Right atrium auricular region (tissue), 2 donors: Measurements from ENCODE around the gene MEF2D. TPM values are rescaled to one million over a fixed set of nuclear protein-coding genes. Genes with fewer than 3 reads are reported as not detected.
A peak's percentile ranks its signal among the peaks of the same experiment; 100 is the strongest.

Source experiments
- DNase-seq: peaks from one replicate; pipeline ENCODE4 v3.0.0-alpha.2; 2019; ENCODE audit warnings: low spot score
- H3K27ac ChIP-seq, 2 donors: fragments of 200-600 bp; sonication (generic); 1 replicate in 1 of 2; 2 replicates in 1 of 2; pipeline ENCODE4 v1.5.1; 2016 to 2019
- H3K27me3 ChIP-seq, 2 donors: fragments of 200-600 bp; sonication (generic); one replicate each; pipeline versions ENCODE4 v1.5.1 to v1.6.0; 2017 to 2019
- H3K36me3 ChIP-seq: fragments of 200-600 bp; sonication (generic); one replicate; pipeline ENCODE4 v1.5.1; 2016
- H3K4me1 ChIP-seq, 2 donors: fragments of 200-600 bp; sonication (generic); one replicate each; pipeline versions ENCODE4 v1.5.1 to v1.6.0; 2017 to 2019
- H3K4me3 ChIP-seq, 2 donors: fragments of 200-600 bp; sonication (generic); 1 replicate in 1 of 2; 2 replicates in 1 of 2; pipeline ENCODE4 v1.5.1; 2017 to 2019; ENCODE audit warnings: mild to moderate bottlenecking in 1 of 2, moderate library complexity in 1 of 2
- H3K9me3 ChIP-seq, 2 donors: fragments of 200-600 bp; sonication (generic); one replicate each; pipeline ENCODE4 v1.5.1; 2019
- CTCF ChIP-seq, 2 donors: fragments of 200-600 bp; sonication (generic); IDR thresholded peaks; one replicate each; pipeline ENCODE4 v1.5.1; 2019; ENCODE audit warnings: antibody characterized with exemption in 2 of 2
- total RNA-seq, 2 donors: library from RNA; depleted of rRNA; stranded (reverse); fragments of >200 nt; gene quantifications; one replicate each; pipeline ENCODE4 v1.1.0, GENCODE V29; 2016

MEF2D gene
- total RNA-seq, 2 donors from 2014 or later: 80.1 to 104 TPM

- peak overlapping the region; percentile 100 for H3K27ac ChIP-seq
- H3K4me1 ChIP-seq: peaks cover 0 to 61% of the 10 kb centered on the region in 2 donors
- DNase-seq: no peak
- H3K9me3 ChIP-seq: no peaks in the 10 kb centered on the region
- H3K27me3 ChIP-seq: no peaks in the 10 kb centered on the region
- H3K4me3 ChIP-seq: no peak overlapping the region
- TF ChIP-seq CTCF (IDR thresholded peaks at IDR 0.05): no peak
- no peaks in the 10 kb centered on the region for H3K36me3 ChIP-seq
Observed at GRCh38 chr1:156508955-156509234, 8.3 kb upstream of the MEF2D start.

GRCh38 chr1:156508205-156508954, 7.8 kb upstream of the MEF2D start:
- Histone ChIP-seq H3K36me3 (no peaks in the 10 kb centered on the region), H3K4me3 (peak overlapping the region; percentile 51 to 55), H3K9me3 (no peaks in the 10 kb centered on the region), H3K4me1 (peaks cover 0 to 66% of the 10 kb centered on the region in 2 donors), H3K27ac (peak overlapping the region; percentile 100), H3K27me3 (no peaks in the 10 kb centered on the region)
- TF ChIP-seq CTCF (IDR thresholded peaks at IDR 0.05): no peak
- peak; percentile 85 for DNase-seq

GRCh38 chr1:156506450-156506849, 5.9 kb upstream of the MEF2D start:
- no peaks in the 10 kb centered on the region for H3K36me3 ChIP-seq
- no peaks in the 10 kb centered on the region for H3K27me3 ChIP-seq
- peak overlapping the region in 1 of 2 donors; percentile 51 for H3K4me3 ChIP-seq
- TF ChIP-seq CTCF (IDR thresholded peaks at IDR 0.05): no peak
- H3K9me3 ChIP-seq: no peaks in the 10 kb centered on the region
- peaks cover 0 to 78% of the 10 kb centered on the region in 2 donors for H3K4me1 ChIP-seq
- H3K27ac ChIP-seq: peak overlapping the region; percentile 100
- DNase-seq: no peak

GRCh38 chr1:156505679-156506298, 5.2 kb upstream of the MEF2D start:
- Histone ChIP-seq H3K27ac (peak overlapping the region; percentile 100), H3K9me3 (no peaks in the 10 kb centered on the region), H3K4me1 (peaks cover 0 to 73% of the 10 kb centered on the region in 2 donors), H3K27me3 (no peaks in the 10 kb centered on the region), H3K36me3 (no peaks in the 10 kb centered on the region), H3K4me3 (peak overlapping the region in 1 of 2 donors; percentile 47)
- no peak for DNase-seq
- TF ChIP-seq CTCF (IDR thresholded peaks at IDR 0.05): no peak

GRCh38 chr1:156504821-156505678, 4.5 kb upstream of the MEF2D start:
- DNase-seq: peak; percentile 100
- no peak for TF ChIP-seq CTCF (IDR thresholded peaks at IDR 0.05)
- Histone ChIP-seq H3K27me3 (no peaks in the 10 kb centered on the region), H3K27ac (peak overlapping the region; percentile 100), H3K4me3 (peak overlapping the region; percentile 35 to 47), H3K9me3 (no peaks in the 10 kb centered on the region), H3K36me3 (no peaks in the 10 kb centered on the region), H3K4me1 (peaks cover 0 to 65% of the 10 kb centered on the region in 2 donors)
